Upper lobe of right lung (tissue), 1 donor: Measurements from ENCODE around the gene GLI3. TPM values are rescaled to one million over a fixed set of nuclear protein-coding genes. Genes with fewer than 3 reads are reported as not detected.
A peak's percentile ranks its signal among the peaks of the same experiment; 100 is the strongest.

ENCODE experiments used
- ATAC-seq: fragments of 200-7000 bp; cut with Tn5 transposase; one replicate; pipeline ENCODE4 v1.9.1; 2020; ENCODE audit warnings: mild to moderate bottlenecking, moderate library complexity
- DNase-seq: peaks from one replicate; pipeline ENCODE4 v3.0.0-alpha.2; 2020
- H3K27ac ChIP-seq: fragments of 200-600 bp; one replicate; pipeline ENCODE4 v1.8.0; 2022
- H3K27me3 ChIP-seq: fragments of 200-600 bp; one replicate; pipeline ENCODE4 v1.8.0; 2022; ENCODE audit warnings: mild to moderate bottlenecking
- H3K36me3 ChIP-seq: fragments of 200-600 bp; one replicate; pipeline ENCODE4 v1.8.0; 2022
- H3K4me1 ChIP-seq: fragments of 200-600 bp; one replicate; pipeline ENCODE4 v1.8.0; 2022
- H3K4me3 ChIP-seq: fragments of 200-600 bp; one replicate; pipeline ENCODE4 v1.8.0; 2022; ENCODE audit warnings: mild to moderate bottlenecking
- H3K9me3 ChIP-seq: fragments of 200-600 bp; one replicate; pipeline ENCODE4 v1.8.0; 2022
- CTCF ChIP-seq: fragments of 200-600 bp; IDR thresholded peaks from one replicate; pipeline ENCODE4 v1.8.0; 2022; ENCODE audit warnings: antibody characterized with exemption
- intact Hi-C: fragments of 100-400 bp; cut with DNase I; formaldehyde crosslinking; loops from one replicate; pipeline ENCODE4 v1.11.0; 2022
- total RNA-seq: library from RNA; stranded (reverse); fragmentation: NEBNext Ultra II Directional; extraction: Animal tissue kit (Norgen Biotek cat#: 25700); gene quantifications from one replicate; pipeline ENCODE4 v1.2.1, GENCODE V29; 2021
- donor health status: DM: no; HTN: yes; CAD: no; lungs with severe emphysema.

GLI3 gene
- total RNA-seq, 1 donor from 2014 or later = 17.5 TPM

DNA sequence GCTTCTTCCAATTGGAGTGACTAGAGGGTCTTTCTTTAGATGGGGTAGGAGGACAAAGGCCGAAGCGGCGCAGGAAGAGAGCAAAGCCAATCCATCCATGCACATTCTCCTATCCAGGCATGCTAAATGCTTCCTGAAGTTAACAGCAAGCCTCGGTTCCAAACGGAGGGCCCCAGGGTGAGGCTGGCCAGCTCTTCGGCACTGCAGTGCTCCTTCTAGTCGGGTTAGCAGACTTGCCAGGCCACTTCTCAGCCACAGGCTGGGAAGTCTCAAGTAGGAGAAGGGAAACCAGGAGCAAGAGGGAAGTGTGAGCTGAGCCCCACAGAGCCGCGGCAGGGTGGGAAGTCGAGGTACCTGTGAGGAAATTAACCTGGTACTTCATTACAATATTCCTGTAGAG, 280.3 kb downstream of the GLI3 start:
- Histone ChIP-seq H3K27ac (no peak overlapping the region), H3K4me1 (peaks cover 24% of the 10 kb centered on the region), H3K4me3 (no peak overlapping the region), H3K27me3 (no peaks in the 10 kb centered on the region), H3K36me3 (no peaks in the 10 kb centered on the region), H3K9me3 (no peaks in the 10 kb centered on the region)
- intact Hi-C loops = no loop called here
- ATAC-seq = peak; percentile 55
- no peak for TF ChIP-seq CTCF
- no peak for DNase-seq

DNA sequence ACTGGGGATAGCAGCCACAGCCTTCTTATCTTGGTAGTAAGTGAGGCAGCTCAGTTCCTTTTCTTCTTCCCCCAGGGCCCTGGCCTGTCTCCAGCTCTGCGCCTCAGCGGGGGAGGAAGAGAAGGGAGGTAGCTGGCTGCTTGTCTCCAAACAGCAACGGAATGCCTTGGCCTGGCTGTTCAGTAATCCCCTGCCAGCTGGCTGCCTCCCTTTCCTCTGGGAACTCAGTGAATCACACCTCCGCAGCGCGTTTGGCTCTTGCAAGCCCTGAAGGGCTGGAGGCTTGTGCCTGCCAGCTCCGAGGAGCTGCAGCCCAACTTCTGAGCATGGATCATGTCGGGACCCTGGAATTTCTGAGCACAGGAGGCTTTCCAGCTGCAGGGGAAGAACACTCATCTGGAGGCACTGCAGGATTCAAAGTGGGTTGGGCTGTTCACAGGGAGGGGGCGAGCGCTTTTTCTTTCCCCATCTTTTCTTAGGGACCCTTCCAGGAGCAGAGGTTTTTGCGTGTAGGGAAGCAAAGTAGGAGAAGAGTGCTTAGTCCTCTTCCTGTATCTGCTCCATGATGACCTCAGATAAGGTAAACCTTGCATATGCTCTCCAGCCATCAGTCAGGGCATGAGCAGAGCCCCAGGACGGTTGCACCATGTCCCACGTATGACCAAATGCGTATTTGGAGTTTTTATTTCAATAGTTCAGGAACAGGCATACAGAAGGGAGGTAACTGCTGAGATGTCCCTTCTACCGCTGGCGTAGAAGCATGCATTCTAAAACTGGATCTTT, 280.9 kb downstream of the GLI3 start:
- ATAC-seq (peak; percentile 95), DNase-seq (peak; percentile 91)
- no peak for TF ChIP-seq CTCF
- intact Hi-C loops = no loop called here
- no peak overlapping the region for H3K27ac ChIP-seq
- no peak overlapping the region for H3K4me3 ChIP-seq
- H3K9me3 ChIP-seq = no peaks in the 10 kb centered on the region
- H3K27me3 ChIP-seq = no peaks in the 10 kb centered on the region
- H3K4me1 ChIP-seq = peaks cover 24% of the 10 kb centered on the region
- H3K36me3 ChIP-seq = no peaks in the 10 kb centered on the region

DNA sequence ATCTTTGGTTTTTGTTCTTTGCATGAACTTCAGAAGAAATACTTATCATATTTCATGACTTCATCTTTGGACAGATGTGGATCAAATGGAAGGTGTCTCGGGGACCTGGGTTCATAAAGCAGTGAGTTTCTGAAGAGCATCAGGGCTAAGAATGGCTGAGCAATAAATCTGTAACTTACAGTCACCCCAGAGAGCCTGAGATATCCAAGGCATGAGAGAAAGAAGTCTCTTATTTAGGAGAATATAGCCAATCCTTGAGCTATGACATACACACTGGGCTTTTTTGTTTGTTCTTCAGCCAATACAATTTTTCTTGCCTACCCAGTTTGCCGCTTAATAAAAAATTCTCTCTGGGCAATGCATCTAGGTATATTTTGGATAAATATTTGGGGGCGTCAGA, 281.6 kb downstream of the GLI3 start:
- Histone ChIP-seq H3K27me3 (no peaks in the 10 kb centered on the region), H3K27ac (no peak overlapping the region), H3K36me3 (no peaks in the 10 kb centered on the region), H3K9me3 (no peaks in the 10 kb centered on the region), H3K4me1 (peaks cover 24% of the 10 kb centered on the region), H3K4me3 (no peak overlapping the region)
- intact Hi-C loops = no loop called here
- TF ChIP-seq CTCF = no peak
- no peak for DNase-seq
- no peak for ATAC-seq

DNA sequence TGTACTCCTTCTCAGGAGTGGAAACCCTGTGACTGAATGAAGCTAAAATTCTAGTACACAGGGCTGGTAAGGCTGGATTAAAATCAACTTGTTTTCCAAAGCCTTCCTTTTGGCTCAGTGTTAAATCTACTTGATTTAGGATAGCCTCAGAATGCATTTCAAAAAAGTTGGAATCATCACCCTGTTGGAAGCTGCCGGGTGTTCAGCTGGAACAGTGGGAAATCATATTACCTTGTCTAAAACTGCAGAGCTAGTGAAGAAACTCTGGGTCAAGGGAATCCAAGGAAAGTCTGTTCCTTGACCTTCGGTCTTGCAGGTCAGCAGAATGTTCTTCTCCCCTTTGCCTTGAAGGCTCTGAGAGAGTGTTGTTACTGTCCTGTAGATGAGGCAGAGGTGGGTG, 282.0 kb downstream of the GLI3 start:
- ATAC-seq (no peak), DNase-seq (no peak)
- peaks cover 24% of the 10 kb centered on the region for H3K4me1 ChIP-seq
- no peaks in the 10 kb centered on the region for H3K36me3 ChIP-seq
- H3K4me3 ChIP-seq = no peak overlapping the region
- intact Hi-C loops = no loop called here
- no peak overlapping the region for H3K27ac ChIP-seq
- no peaks in the 10 kb centered on the region for H3K27me3 ChIP-seq
- no peak for TF ChIP-seq CTCF
- H3K9me3 ChIP-seq = no peaks in the 10 kb centered on the region

GRCh38 chr7:41948503-41948902, 288.5 kb downstream of the GLI3 start:
- H3K27ac ChIP-seq = no peak overlapping the region
- TF ChIP-seq CTCF = no peak
- DNase-seq = no peak
- intact Hi-C loops = loop anchor here (10.0 kb wide), 1 partner anchor 936 kb away; no protein-coding TSS in a partner anchor
- no peaks in the 10 kb centered on the region for H3K9me3 ChIP-seq
- no peak overlapping the region for H3K4me3 ChIP-seq
- no peaks in the 10 kb centered on the region for H3K36me3 ChIP-seq
- no peak for ATAC-seq
- H3K27me3 ChIP-seq = no peaks in the 10 kb centered on the region
- H3K4me1 ChIP-seq = peaks cover 2% of the 10 kb centered on the region
